ENCODE results near the gene RBM15.

The RBM15 gene

GRCh38 chr1:110387048-110387754, 48.0 kb downstream of the RBM15 start:
- DNase-seq = no peak
- in situ Hi-C loops (cut with HindIII; ENCODE audit: low pct_ligation_motif_present, low pct_unique_long_range_greater_than_20kb, low sequenced_read_pairs) = no loop called here

DNA sequence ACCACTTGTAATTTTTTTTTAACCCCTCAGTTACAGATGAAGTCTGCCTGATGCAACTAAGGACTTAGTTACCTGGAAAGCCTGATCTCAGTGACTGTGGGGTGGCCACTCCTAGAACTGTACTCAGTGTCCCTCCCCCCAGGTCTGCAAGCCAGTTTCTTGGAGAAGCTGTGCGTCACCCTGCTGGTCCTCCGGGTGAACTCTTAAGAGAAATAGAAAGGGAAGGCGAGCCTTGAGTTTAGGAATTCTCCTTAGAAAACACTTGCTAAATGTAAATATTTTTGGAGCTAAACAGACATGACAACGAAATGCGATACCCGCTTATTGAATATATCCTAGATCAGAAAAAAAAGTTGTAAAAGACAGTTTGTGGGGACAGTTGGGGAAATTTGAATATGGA, 50.9 kb downstream of the RBM15 start:
- peak; percentile 82 for DNase-seq
- in situ Hi-C loops (cut with HindIII; ENCODE audit: low pct_ligation_motif_present, low pct_unique_long_range_greater_than_20kb, low sequenced_read_pairs) = no loop called here

- in situ Hi-C loops (cut with HindIII; ENCODE audit: low pct_ligation_motif_present, low pct_unique_long_range_greater_than_20kb, low sequenced_read_pairs) = no loop called here
- peak; percentile 73 for DNase-seq
Observed at GRCh38 chr1:110390692-110391245, 51.6 kb downstream of the RBM15 start, which contains the start of gene SLC16A4. TSS of gene SLC16A4 (minus strand) at chr1:110391026. CDS start at chr1:110389323, 1,703 bp downstream.

DNA sequence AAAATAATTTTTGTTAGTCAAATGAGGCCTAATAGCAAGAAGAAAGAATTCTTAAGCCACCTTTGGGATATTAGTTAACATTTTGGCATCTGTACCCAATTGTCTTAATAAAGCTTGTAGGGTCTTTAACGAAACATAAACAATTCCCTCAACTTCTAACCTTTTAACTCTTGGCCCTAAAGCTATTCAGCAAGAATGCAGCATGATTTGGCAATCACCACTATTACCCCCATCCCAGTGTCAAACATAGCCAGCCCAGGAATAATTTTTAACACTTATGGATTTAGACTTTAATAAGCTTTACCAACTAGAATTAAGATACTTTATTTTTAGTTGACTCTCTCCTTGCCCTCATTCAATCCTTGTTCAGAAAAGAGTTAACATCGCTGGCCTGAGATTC, 54.1 kb downstream of the RBM15 start:
- in situ Hi-C loops (cut with HindIII; ENCODE audit: low pct_ligation_motif_present, low pct_unique_long_range_greater_than_20kb, low sequenced_read_pairs) = no loop called here
- no peak for DNase-seq

GRCh38 chr1:110393691-110394492, 54.7 kb downstream of the RBM15 start:
- peak; percentile 94 for DNase-seq
- in situ Hi-C loops (cut with HindIII; ENCODE audit: low pct_ligation_motif_present, low pct_unique_long_range_greater_than_20kb, low sequenced_read_pairs) = no loop called here

DNA sequence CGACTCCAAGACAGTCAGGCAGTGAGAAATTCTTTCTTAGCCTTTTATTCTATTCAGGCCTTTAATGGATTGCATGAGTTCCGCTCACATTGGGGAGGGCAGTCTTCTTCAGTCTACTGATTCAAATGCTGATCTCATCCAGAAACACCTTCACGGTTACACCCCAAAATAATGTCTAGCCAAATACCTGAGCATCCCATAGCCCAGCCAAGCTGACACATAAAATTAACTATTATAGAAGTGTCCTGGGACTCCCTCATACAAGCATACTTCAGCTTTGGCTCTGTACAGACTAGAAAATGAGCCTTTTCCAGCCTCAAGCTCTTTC, 55.3 kb downstream of the RBM15 start:
- in situ Hi-C loops (cut with HindIII; ENCODE audit: low pct_ligation_motif_present, low pct_unique_long_range_greater_than_20kb, low sequenced_read_pairs) = no loop called here
- DNase-seq = no peak

Data from ACHN (cell line).